Measurements from ENCODE around the gene ZNF469.

Gene ZNF469

GRCh38 chr16:88430524-88431446, 48.0 kb downstream of the ZNF469 start:
- no peak for DNase-seq

DNA sequence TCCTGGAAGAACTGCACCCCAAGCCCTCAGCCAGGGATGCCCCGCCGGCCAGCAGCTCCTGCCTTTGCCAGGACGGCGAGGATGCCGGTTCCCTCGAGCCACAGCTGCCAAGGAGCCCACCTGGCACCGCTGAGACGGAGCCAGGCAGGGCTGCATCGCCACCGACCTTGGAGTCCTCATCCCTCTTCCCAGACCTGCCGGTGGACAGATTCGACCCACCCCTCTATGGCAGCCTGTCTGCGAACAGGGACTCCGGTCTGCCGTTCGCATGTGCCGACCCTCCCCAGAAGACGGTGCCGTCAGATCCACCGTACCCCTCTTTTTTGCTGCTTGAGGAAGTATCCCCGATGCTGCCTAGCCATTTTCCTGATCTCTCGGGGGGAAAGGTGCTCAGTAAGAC, 48.9 kb downstream of the ZNF469 start:
- no peak for DNase-seq

DNA sequence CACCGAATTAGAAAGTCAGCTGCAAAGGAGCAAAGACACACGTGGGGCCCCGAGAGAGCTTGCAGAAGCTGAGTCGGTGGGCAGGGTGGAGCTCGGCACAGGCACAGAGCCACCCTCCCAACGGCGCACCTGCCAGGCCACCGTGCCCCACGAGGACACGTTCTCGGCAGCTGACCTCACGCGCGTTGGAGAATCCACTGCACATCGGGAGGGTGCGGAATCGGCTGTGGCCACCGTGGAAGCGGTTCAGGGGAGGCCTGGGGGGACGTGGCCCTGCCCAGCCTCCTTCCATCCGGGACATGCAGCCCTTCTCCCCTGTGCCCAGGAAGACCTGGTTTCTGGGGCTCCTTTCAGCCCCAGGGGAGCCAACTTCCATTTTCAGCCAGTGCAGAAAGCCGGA, 49.4 kb downstream of the ZNF469 start:
- no peak for DNase-seq
